Measurements from ENCODE around the gene SBF1.

SBF1 gene

GRCh38 chr22:50455201-50455600 is 19.6 kb downstream of the SBF1 start:
- ATAC-seq: no peak

GRCh38 chr22:50454556-50455075 is 20.2 kb downstream of the SBF1 start:
- ATAC-seq: no peak
- TF ChIP-seq TCF4 (CRISPR knock-in tag; IDR thresholded peaks at IDR 0.05; ENCODE audit: borderline replicate concordance) (no peak), OSR1 (CRISPR knock-in tag; IDR thresholded peaks at IDR 0.05) (no peak), CSDC2 (CRISPR knock-in tag; IDR thresholded peaks at IDR 0.05) (no peak), BACH2 (CRISPR knock-in tag; IDR thresholded peaks at IDR 0.05; ENCODE audit: borderline replicate concordance) (no peak), POU6F1 (CRISPR knock-in tag; IDR thresholded peaks at IDR 0.05; ENCODE audit: borderline replicate concordance, low read depth) (no peak), RARB (CRISPR knock-in tag; IDR thresholded peaks at IDR 0.05) (no peak), CREB5 (CRISPR knock-in tag; IDR thresholded peaks at IDR 0.05; ENCODE audit: low read depth) (no peak), PATZ1 (CRISPR knock-in tag; IDR thresholded peaks at IDR 0.05; ENCODE audit: borderline replicate concordance) (no peak), TSHZ2 (CRISPR knock-in tag; IDR thresholded peaks at IDR 0.05) (no peak), ZNF8 (CRISPR knock-in tag; IDR thresholded peaks at IDR 0.05) (no peak), ZFP30 (CRISPR knock-in tag; IDR thresholded peaks at IDR 0.05) (no peak), GLIS3 (CRISPR knock-in tag; IDR thresholded peaks at IDR 0.05) (no peak), ZC3H10 (CRISPR knock-in tag; IDR thresholded peaks at IDR 0.05) (no peak)

More at GRCh38 chr22:50455201-50455600, 19.6 kb downstream of the SBF1 start:
- TF ChIP-seq CREB5 (CRISPR knock-in tag; IDR thresholded peaks at IDR 0.05; ENCODE audit: low read depth) (no peak), ZNF70 (CRISPR knock-in tag; IDR thresholded peaks at IDR 0.05) (no peak), PPARA (CRISPR knock-in tag; IDR thresholded peaks at IDR 0.05; ENCODE audit: borderline replicate concordance) (no peak), RARB (CRISPR knock-in tag; IDR thresholded peaks at IDR 0.05) (no peak), ZFP30 (CRISPR knock-in tag; IDR thresholded peaks at IDR 0.05) (no peak), TOX (CRISPR knock-in tag; IDR thresholded peaks at IDR 0.05; ENCODE audit: borderline replicate concordance) (no peak), ZNF565 (CRISPR knock-in tag; conservative IDR thresholded peaks at IDR 0.05; ENCODE audit: low read depth) (no peak), TSHZ2 (CRISPR knock-in tag; IDR thresholded peaks at IDR 0.05) (no peak), ZFP3 (CRISPR knock-in tag; IDR thresholded peaks at IDR 0.05) (no peak), ESRRG (CRISPR knock-in tag; IDR thresholded peaks at IDR 0.05) (no peak)

Measured in SK-N-SH treated with all-trans-retinoic acid at 6 μM for 48 hours (cell line).